ENCODE data around the gene ANO2.

The ANO2 gene

GRCh38 chr12:5705791-5706190, 239.3 kb downstream of the ANO2 start:
- no peak for DNase-seq (ENCODE audit: low read depth, low spot score)
- in situ Hi-C loops (cut with HindIII; ENCODE audit: low sequenced_read_pairs) = no loop called here
- H3K4me3 ChIP-seq (ENCODE audit: low read depth, low read length) = no peak overlapping the region
- no peak for TF ChIP-seq CTCF (IDR thresholded peaks at IDR 0.05; ENCODE audit: low read depth, low read length)

GRCh38 chr12:5694759-5695409, 250.2 kb downstream of the ANO2 start:
- no peak overlapping the region for H3K4me3 ChIP-seq (ENCODE audit: low read depth, low read length)
- TF ChIP-seq CTCF (IDR thresholded peaks at IDR 0.05; ENCODE audit: low read depth, low read length) = no peak
- in situ Hi-C loops (cut with HindIII; ENCODE audit: low sequenced_read_pairs) = no loop called here
- no peak for DNase-seq (ENCODE audit: low read depth, low spot score)

GRCh38 chr12:5692850-5693249, 252.2 kb downstream of the ANO2 start:
- in situ Hi-C loops (cut with HindIII; ENCODE audit: low sequenced_read_pairs) = no loop called here
- DNase-seq (ENCODE audit: low read depth, low spot score) = no peak
- no peak for TF ChIP-seq CTCF (IDR thresholded peaks at IDR 0.05; ENCODE audit: low read depth, low read length)
- no peak overlapping the region for H3K4me3 ChIP-seq (ENCODE audit: low read depth, low read length)

- H3K4me3 ChIP-seq (ENCODE audit: low read depth, low read length) = no peak overlapping the region
- no peak for TF ChIP-seq CTCF (IDR thresholded peaks at IDR 0.05; ENCODE audit: low read depth, low read length)
- DNase-seq (ENCODE audit: low read depth, low spot score) = no peak
- in situ Hi-C loops (cut with HindIII; ENCODE audit: low sequenced_read_pairs) = no loop called here
Observed at GRCh38 chr12:5691943-5692342, 253.1 kb downstream of the ANO2 start.

- no peak for TF ChIP-seq CTCF (IDR thresholded peaks at IDR 0.05; ENCODE audit: low read depth, low read length)
- in situ Hi-C loops (cut with HindIII; ENCODE audit: low sequenced_read_pairs) = no loop called here
Observed at GRCh38 chr12:5690240-5690639, 254.8 kb downstream of the ANO2 start.

GRCh38 chr12:5689773-5690172, 255.3 kb downstream of the ANO2 start:
- no peak overlapping the region for H3K4me3 ChIP-seq (ENCODE audit: low read depth, low read length)
- DNase-seq (ENCODE audit: low read depth, low spot score) = no peak
- TF ChIP-seq CTCF (IDR thresholded peaks at IDR 0.05; ENCODE audit: low read depth, low read length) = no peak
- in situ Hi-C loops (cut with HindIII; ENCODE audit: low sequenced_read_pairs) = no loop called here

More at GRCh38 chr12:5690240-5690639, 254.8 kb downstream of the ANO2 start:
- no peak overlapping the region for H3K4me3 ChIP-seq (ENCODE audit: low read depth, low read length)
- no peak for DNase-seq (ENCODE audit: low read depth, low spot score)
